GM19043 (cell line): ENCODE data around the gene HIPK2.

ENCODE experiments used
- ATAC-seq: cut with Tn5 transposase; IDR thresholded peaks from one replicate; pipeline ENCODE4 v1.9.1; 2021; ENCODE audit warnings: low read depth; ENCODE audit not compliant: unreplicated experiment

HIPK2 gene

GRCh38 chr7:139753081-139753692 lies 24.6 kb downstream of the HIPK2 start:
- no peak for ATAC-seq

GRCh38 chr7:139752604-139753003 lies 25.2 kb downstream of the HIPK2 start:
- ATAC-seq, result no peak

GRCh38 chr7:139752148-139752547 lies 25.6 kb downstream of the HIPK2 start:
- ATAC-seq, result no peak

GRCh38 chr7:139750459-139751095 lies 27.2 kb downstream of the HIPK2 start:
- ATAC-seq, result no peak

- ATAC-seq, result no peak
These were observed 28.3 kb downstream of the HIPK2 start for GRCh38 chr7:139749545-139749944.

GRCh38 chr7:139748941-139749340 lies 28.9 kb downstream of the HIPK2 start:
- ATAC-seq, result no peak

- no peak for ATAC-seq
These were observed 29.4 kb downstream of the HIPK2 start for GRCh38 chr7:139748373-139748765.

GRCh38 chr7:139747662-139748372 lies 30.0 kb downstream of the HIPK2 start:
- no peak for ATAC-seq

GRCh38 chr7:139746652-139747051 lies 31.1 kb downstream of the HIPK2 start:
- ATAC-seq, result no peak

- ATAC-seq, result no peak
These were observed 32.1 kb downstream of the HIPK2 start for GRCh38 chr7:139745678-139746143.

GRCh38 chr7:139744768-139745677 lies 32.8 kb downstream of the HIPK2 start:
- no peak for ATAC-seq

GRCh38 chr7:139743967-139744767 lies 33.6 kb downstream of the HIPK2 start:
- no peak for ATAC-seq

GRCh38 chr7:139743267-139743966 lies 34.4 kb downstream of the HIPK2 start:
- no peak for ATAC-seq

GRCh38 chr7:139741789-139742344 lies 35.9 kb downstream of the HIPK2 start:
- no peak for ATAC-seq

GRCh38 chr7:139741239-139741638 lies 36.6 kb downstream of the HIPK2 start:
- ATAC-seq, result no peak

- no peak for ATAC-seq
These were observed 37.8 kb downstream of the HIPK2 start for GRCh38 chr7:139739863-139740597.

- ATAC-seq, result no peak
These were observed 39.0 kb downstream of the HIPK2 start for GRCh38 chr7:139738772-139739171.

GRCh38 chr7:139738101-139738489 lies 39.7 kb downstream of the HIPK2 start:
- no peak for ATAC-seq
